HG02571 (cell line): ENCODE data around the gene RBM20.
"Not testable (repeated sequence)": the region's sequence is repeated elsewhere in the genome, so short reads cannot be mapped to it uniquely, and the experiment has no call there.

Source experiments
- ATAC-seq: cut with Tn5 transposase; IDR thresholded peaks from one replicate; pipeline ENCODE4 v1.9.1; 2021; ENCODE audit warnings: mild to moderate bottlenecking, moderate library complexity; ENCODE audit not compliant: unreplicated experiment

Gene RBM20

GRCh38 chr10:110727785-110728184 lies 83.6 kb downstream of the RBM20 start:
- ATAC-seq: not testable (repeated sequence)

DNA sequence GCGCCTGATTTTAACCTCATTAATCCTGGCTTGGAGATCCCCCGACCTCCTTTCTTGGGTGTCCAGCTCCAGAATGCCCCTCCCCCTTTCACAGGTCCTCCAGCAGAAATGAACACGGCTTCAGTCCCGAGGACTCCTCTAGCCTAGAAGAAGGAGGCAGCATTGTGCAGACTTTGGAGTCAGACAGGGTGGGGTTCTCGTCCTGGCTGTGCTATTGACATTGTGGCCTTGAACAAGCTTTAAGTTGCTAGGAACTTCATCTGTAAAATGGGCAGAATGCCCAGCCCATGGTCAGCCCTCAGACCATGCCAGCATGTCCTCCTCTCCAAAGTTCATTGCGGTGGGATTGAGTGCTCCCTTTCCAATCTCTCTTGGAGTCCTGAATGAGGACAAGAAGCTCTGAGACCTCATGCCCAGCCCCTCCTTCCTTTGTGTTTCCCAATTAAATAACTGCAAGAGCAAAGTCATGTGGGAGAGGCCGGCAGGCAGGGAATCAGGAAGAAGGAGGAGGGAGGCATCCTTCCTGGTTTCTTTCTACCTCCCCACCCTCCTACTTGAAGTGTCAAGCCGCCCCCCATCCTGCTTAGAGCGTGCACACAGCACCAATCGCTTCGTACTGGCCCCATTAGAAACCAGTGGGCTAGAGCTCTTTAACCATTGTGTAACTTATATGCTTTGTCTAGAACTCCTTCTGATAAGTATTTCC lies 86.4 kb downstream of the RBM20 start:
- ATAC-seq: no peak

DNA sequence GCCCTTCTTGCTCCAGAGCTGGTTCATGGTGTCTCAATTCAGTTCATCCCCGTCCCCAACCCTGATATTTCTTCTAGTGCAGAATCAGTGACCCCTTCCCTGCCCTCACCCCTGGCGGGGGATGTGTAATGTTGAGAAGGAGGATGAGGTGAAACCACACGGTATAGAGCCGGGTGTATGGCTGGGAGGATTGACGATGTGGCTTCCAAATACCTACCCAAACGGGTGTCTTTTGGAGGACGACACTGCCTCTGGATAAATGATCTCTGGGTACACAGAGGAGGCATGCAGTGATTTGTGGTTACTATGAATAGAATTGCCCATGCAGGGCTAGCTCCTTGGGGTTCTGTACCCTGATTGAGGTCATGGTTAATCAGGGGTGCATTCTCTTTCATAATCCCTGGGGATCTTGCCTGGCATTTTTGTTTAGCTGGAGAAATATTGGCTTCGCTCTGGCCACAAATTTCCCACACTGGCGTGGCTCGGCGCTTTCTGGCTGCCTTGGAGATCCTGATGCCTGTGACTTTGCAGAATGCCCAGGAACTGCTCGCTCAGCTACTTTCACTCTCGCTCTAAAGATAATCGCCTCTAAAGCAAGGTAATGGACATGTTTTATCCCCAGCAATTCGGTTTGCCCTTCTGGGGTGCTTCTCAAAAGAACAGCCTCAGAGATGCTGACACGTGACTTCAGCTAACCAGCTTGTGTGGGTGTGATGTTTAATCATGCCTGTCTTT lies 89.2 kb downstream of the RBM20 start:
- no peak for ATAC-seq

DNA sequence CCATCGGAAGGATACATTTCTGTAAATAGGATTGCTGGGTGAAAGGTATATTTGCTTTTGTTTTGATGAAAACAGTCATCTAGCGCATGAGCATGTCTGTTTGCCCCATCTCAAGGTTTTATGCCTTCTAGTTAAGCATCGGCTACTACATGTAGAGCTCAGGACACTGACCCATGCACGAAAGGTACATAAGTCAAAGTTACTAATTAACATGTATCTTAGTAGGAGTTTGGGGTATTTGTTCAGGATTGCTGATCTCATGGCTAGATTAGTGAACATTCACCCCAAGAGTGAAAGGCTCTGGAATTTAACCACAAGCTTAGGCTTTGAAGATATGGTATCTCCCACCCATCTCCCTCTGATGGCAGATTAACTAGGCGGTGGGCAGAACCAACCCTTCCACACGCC lies 91.5 kb downstream of the RBM20 start:
- ATAC-seq: no peak

DNA sequence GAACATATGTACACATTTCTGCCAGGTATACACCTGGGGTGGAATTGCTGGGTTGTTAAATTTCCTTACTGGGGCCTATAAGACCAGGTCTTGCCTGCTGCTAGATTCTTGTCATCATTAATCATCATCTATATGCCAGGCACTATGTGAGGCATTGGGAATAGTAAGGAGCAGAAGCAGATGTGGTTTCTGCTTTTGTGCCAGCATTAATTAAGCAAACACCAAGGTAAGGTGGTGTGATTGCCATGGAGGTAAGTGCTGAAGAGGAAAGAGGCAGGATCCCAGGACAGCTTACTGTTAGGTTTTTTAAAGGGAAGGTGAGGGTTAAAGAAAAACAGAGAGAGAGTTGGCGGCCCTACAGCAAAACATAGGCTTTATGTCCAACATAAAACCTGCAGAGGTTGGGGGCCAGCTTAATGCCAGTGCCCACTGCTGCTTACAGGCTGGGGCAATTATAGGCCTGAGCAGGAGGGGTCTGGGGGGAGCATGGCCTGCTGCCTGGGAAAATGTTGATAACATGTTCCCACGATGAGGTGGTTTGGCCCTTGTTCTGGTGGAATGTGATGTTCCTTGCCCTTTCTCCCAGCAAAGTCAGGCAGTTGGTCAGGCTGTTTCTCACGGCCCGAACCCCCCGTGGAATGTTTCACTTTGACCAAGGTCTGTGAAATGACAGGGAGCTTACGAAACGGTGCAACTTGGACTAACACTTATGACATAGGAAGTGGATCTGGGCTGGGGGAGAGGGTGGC lies 93.9 kb downstream of the RBM20 start:
- no peak for ATAC-seq

- no peak for ATAC-seq
Observed at GRCh38 chr10:110739811-110740271, 95.7 kb downstream of the RBM20 start.

DNA sequence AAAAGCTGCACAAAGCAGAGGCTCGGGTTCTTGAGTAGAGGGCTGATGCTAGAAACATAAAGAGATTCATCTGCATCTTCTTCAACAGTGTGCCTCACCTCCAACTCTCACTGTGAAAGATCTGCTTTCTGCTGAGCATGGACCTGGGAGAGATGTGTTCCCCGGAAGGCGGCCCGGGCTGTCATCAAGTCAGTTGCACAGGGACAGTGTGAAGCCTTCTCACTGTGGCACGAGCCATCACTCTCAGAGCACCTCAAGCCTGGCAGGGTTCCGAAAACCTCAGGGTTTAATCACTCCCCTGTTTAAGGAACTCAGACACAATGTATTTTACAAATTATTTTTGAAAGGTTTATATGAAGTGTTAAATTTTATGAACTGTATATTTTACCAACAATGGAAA lies 98.7 kb downstream of the RBM20 start:
- ATAC-seq: no peak

GRCh38 chr10:110744782-110745181 lies 100.6 kb downstream of the RBM20 start:
- no peak for ATAC-seq

DNA sequence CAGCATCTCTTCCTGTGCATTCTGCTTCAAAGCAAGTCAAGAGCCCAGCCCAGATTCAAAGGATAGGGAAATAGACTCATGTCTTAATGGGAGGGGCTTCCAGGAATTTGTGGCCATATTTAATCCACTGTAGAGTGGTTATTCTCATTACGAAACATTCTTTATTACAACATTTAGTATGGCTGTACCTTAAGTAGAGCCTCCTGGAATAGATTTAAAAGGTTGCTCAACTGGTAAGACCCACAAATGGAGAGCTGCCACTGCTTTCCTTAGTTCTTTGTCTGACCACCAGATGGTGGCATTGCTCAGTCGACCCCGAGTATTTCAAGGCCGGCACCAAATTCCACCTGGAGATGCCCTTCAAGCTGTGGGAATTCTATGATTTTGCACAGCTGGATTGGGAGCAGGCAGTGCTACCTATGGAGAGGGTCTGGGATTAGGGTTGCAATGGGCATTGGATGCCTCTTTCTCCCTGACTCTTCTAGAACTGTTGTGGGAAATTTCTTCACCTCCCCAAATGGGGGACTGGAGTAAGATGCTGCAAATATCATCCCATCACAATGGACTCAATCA lies 102.2 kb downstream of the RBM20 start:
- no peak for ATAC-seq

DNA sequence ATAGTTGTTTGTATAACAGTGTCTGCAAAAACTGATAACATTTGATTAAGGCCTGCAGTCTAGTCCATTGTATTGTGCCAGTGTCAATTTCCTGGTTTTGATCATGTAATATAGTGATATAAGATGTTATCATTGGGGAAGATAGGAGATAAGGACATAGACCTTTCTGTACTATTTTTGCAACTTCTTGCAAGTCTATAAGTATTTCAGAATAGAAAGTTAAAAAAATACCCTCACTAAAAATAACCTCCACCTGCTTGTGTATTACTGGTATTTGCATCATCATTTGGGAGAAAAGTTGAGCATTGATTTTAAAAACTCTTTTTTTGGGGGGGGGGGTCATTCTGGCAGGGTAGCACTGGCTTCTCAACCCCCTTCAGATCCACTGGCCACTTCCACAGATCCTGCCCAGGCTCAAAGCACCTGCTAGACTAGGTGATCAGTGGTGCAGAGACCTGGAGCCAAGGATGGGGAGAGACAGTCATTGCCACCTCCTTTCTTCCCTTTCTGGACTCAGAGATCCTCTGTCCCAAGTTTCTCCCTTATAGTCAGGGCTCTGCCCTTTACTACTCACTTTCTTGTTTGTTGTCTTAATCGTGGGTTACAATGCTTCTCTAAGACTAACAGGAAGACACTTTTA lies 103.0 kb downstream of the RBM20 start:
- ATAC-seq: no peak

DNA sequence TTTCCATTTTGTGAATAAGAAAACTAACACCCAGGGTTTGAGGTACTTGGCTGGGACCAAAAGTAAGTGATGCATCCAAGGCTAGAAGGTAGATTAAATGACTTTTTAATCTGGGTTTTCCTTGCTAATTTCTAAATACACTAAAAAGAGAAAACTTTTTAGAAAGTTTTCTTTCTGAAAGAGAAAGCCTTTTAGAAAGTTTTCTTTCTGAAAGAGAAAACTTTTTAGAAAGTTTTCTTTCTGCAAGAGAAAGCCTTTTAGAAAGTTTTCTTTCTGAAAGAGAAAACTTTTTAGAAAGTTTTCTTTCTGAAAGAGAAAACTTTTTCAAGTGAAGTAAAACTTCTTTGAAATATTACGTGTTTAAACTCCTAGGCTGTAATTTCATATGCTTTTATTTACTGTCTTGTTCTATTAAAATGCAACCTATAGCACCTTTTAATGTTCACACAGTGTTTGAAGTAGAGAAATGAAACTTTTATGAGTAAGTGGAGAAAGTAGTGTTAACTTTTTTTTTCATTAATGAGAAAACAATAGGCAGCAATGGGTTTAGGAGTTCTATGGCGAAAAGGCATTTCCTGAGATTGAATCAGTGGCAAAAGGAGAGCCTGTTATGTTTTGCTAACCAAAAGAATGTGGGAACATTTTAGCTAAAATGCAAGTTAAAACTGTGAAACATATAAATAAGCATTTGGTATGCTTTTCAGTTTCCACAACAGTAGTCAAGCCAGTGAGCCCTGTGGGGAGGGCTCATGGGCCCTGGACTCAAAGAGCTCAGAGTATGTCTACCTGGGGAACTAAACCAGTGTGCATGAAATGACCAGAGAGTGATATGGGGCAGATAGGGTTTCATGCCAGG lies 103.7 kb downstream of the RBM20 start:
- ATAC-seq: no peak

- no peak for ATAC-seq
Observed at GRCh38 chr10:110748970-110749369, 104.8 kb downstream of the RBM20 start.

- no peak for ATAC-seq
Observed at GRCh38 chr10:110750931-110751330, 106.8 kb downstream of the RBM20 start.

DNA sequence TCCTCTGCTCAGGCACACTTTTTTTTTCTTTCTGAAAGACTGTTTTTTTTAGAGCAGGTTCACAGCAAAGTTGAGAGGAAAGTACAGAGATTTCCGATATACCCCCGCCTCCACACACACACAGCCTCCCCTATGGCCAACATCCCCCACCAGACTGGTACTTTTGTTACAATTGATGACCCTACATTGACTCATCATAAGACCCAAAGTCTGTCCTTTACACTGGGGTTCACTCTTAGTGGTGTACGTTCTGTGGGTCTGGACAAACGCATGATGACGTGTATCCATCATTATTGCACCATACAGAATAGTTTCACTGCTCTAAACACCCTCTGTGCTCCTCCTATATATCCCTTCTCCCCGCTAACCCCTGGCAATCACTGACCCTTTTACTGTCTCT lies 107.7 kb downstream of the RBM20 start:
- ATAC-seq: no peak

DNA sequence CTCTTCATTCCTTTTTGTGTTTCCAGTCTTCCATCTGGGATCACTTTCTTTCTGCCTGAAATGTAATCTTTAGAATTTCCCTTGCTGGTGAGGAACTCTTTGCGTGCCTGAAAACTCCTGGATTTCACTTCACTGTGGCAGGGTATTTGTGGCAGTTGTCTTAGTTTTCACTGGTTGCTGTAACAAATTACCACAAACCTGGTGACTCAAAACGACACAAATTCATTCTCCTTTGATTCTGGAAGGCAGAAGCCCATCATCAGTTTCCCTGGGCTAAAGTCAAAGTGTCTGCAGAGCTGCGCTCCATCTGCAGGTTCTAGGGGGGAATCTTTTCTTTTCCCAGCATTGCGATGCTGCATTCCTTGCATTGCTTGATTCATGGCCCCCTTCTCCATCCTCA lies 109.3 kb downstream of the RBM20 start:
- ATAC-seq: no peak

DNA sequence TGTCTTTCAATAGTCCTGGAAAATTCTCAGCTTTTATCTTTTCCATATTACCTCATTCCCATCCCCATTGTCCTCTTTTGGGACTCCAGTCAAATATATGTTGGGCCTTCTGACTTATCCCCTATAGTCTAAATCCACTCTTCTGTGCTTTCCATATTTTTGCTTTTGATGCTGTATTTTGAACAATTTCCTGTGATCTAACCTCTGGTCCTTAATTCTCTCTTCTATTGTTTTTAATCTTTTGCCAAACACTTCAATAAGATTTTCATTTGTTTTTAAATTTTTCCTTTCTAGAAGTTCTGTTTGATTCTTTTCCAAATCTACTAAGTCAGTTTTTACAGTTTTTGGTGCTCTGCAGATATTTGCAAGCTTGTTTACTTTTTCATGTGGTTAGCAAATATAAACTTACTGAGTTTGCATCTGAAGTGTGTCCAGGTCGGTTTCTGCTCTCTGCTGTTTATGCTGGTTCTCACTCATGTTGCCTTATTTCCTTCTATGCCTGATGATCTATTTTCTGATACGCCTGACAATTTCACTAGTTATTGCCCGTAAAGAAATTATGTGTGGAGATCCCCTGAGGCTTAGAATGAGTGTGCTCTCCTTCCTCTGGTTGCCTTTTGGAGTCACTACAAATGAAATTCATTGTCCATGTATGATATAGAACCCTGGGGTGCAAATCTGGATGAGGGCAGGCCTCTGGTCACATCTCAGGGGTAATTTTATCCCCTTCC lies 110.4 kb downstream of the RBM20 start:
- ATAC-seq: no peak

GRCh38 chr10:110755781-110756180 lies 111.6 kb downstream of the RBM20 start:
- ATAC-seq: no peak

- ATAC-seq: no peak
Observed at GRCh38 chr10:110756876-110757275, 112.7 kb downstream of the RBM20 start.

DNA sequence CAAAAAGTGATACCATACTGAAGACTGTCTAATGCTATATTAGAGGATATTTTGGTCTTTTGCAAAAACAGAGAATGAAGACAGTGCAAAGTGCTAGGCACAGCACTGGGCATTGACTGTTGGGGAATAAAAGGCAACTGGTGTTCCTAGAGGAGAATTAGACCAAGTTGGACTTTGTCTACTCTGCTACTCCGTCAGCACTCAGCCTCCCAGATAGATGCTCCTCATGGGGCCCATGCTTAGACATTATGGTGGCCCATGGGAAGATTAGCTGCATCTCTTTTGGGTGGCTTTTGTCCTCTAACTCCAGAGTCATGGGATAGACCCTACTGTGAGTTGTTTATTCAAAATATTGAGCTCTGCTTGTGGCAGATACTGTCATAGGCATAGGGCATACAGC lies 113.5 kb downstream of the RBM20 start:
- ATAC-seq: no peak
